ENCODE results near the gene SLC27A3.
"Not testable (repeated sequence)": the region's sequence is repeated elsewhere in the genome, so short reads cannot be mapped to it uniquely, and the experiment has no call there.

Gene SLC27A3

DNA sequence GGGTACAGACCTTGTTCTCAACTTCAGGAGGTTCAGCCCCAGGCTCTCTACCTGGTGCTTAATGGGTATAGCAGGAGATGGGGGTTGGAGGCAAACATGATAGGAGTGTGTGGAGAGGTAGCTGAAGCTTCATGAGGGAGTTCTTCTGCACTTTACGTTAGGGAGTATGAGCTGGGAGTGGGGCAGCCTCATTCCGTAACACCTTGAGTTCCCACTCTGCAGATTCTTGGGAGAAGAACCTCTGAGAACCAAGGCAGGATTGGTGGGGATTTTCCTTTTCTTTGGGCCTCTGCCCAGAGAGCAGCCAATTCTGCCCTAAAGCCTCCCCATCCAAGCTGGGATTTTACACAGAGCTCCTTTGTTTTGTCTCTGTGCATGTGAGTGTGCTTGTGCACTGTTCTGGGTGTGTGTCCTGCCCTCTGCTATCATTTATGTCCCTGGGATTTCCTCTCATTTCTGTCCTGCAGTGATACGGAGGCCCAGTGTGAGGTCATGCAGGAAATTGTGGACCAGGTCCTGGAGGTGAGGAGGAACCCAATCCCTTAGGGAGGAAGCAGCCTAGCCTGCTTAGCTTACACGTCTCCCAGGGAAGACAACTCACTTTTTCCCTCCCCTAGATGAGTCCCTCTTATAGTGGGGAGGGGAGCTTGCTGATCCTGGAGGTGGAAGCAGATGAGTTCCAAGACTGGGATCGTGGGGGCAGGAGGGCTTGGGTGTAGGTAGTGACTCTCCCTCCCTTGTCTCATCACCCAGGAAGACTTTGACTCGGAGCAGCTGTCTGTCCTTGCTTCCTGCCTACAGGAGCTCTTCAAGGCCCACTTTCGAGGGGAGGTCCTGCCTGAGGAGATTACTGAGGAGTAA lies 11.6 kb upstream of the SLC27A3 start:
- DNase-seq: no peak

DNA sequence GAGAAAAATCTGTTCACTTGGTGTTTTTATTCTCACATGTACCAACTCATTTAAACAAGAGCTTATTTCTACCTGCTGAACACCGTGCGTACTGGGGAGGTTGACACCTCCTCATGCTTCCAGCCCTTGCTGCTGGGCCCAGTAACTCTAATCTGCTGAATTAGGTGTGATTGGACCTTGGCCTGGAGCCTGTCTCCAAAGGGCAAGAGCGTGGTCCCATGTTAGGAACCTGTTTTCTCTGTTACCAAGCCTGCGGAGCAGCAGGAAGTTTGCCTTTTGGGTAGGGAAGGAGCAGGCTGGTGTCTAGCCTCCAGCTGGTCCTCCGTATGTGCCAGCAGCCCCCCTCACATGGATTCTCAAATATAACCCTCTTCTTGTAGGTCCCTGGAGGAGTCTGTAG lies 10.9 kb upstream of the SLC27A3 start:
- no peak for DNase-seq

DNA sequence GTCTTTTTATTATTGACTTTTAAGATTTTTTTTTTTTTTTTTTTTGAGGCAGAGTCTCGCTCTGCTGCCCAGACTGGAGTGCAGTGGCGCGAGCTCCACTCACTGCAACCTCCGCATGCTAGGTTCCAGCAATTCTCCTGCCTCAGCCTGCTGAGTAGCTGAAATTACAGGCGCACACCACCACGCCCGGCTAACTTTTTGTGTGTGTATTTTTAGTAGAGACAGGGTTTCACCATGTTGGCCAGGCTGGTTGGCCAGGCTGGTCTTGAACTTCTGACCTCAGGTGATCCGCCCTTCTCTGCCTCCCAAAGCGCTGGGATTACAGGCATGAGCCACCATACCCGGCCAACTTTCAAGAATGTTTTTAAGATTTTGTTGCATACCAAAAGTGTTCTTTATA lies 8.5 kb upstream of the SLC27A3 start:
- not testable (repeated sequence) for DNase-seq

DNA sequence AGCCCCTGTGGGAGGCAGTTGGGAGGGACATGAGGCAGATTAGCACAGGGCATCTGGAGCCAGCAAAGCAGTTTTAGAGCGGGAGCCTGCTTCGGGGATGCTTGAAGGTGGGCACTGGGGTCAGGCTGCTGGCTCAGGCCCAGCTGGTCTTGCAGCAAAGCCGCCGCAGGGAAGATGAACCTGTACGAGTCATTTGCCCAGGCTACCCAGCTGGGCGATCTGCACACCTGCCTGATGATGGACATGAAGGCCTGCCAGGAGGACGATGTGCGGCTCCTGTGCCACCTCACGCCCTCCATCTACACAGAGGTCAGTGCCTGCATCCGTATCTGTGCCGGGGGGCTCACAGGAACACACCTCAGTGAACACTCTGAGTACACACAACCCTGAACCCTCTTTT lies 7.7 kb upstream of the SLC27A3 start:
- DNase-seq: no peak

DNA sequence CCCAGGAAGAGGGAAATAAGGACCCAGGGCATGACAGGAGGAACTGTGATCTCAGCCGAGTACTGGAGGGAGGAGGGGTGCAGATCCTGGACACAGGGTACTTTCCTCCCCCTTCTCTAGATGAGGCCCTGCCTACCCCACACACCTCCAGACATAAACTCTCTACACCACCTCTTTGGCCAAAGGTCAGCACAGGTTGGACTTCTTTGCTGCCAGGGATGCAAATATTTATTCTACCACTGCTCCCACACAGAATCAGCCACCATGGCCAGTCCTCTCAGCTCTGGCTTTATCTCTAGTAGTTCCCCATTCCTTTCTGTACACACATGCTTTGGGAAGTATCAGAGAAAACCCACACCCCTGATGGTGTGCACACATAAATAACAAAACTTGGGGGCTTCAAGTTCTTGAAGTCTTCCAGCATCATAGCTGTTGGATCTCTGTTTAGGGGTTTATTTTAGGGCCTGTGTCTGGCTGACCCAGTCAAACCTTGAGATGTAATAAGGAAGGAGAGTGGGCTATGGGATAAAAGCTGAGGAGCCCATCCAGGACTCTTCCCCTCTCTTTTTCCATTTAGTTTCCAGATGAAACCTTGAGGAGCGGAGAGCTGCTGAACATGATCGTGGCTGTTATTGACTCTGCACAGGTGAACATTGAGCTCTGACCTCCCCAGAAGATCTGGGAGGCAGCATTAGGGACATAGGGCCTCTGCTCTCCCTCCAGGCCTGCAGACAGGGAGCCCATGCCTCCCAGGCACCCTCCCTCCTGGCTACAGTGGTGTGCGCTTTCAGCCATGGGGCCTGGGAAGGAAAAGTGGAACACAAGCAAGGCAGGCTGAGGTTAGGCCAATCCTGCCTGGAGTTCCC lies 6.7 kb upstream of the SLC27A3 start:
- no peak for DNase-seq

DNA sequence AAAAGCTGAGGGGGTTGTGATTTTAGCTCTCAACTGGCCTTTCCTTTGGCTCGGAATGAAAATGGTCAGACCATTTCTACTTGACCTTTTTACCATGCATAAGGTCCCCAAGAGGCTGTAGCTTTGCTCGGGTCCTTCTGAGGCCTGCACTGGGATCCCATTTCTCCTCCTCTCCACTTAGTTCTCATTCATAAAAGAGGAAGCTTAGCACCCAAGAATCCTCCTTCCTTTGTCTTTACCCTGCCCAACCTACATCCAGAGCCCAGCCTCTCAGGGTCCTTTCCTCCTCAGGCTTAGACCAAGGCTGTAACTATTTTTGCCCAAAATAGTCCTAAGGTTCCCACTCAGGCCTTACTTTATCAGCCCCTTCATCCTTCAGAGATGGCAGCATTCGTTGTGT lies 6.0 kb upstream of the SLC27A3 start:
- no peak for DNase-seq

DNA sequence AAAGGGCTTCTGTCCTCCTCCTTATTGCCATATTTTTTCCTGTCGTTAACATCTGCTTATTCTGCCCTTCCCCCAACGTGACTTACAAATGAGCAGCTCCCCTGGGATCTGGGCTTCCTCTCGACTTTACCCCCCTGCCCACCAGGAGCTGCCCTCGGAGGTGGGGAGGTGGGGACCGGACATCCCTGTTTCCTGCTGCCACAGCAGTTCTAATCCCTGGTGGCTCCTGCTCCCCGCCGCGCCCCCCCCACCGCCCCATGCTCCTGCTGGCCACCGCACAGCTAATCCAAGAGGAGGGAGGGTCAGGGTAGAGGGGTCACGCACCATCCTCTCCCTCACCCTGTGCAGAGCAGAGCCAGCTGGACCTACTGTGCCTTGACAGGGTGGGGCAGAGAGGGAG lies 4.4 kb upstream of the SLC27A3 start:
- DNase-seq: no peak

DNA sequence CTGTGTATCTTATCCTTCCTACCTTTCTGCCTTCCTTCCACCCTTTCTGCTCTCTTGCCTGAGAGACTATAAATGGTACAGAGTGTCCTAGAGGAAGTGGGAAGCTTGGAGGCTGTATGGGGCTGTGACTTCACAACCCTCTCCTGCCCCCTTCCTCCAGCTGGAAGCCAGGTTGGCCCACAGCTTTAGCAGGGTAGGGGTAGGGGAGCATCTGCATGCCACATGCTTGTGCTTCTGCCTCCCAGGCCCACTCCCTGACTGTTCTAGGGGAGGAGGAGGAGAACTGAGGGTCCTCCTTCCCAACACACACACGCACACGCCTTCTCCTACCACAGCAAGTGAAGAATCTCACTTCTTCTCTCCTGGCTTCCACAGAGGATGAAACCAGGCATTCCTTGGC lies 3.9 kb upstream of the SLC27A3 start:
- DNase-seq: no peak

DNA sequence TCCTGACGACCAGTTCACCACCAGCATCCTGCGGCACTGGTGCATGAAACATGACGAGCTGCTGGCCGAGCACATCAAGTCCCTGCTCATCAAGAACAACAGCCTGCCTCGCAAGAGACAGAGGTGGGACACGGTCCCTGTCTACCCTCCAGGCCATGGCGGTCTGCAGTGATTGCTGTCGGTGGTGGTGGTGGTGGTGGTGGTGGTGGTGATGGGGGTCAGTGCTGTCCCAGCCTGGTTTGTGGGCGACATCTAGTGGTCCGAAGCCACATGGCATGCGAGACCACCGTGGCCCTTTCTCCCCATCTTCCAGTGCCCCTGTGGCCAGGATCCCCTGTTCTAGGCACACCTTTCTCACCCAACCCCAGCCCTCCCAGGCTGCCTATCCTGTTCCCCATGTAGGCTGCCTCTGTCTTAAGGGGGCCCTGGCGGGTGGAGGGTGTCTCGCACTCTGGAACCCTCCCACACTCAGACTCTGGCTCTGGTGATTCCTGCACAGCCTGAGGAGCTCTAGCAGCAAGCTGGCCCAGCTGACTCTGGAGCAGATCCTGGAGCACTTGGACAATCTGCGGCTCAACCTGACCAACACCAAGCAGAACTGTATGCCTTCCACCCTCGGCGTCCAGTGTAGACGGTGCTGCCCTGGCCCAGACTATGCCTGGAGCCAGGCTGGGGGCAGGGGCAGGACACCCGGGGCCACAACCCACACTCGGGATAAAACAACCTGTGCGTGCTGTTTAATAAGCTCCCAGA lies 3.2 kb upstream of the SLC27A3 start:
- no peak for DNase-seq

DNA sequence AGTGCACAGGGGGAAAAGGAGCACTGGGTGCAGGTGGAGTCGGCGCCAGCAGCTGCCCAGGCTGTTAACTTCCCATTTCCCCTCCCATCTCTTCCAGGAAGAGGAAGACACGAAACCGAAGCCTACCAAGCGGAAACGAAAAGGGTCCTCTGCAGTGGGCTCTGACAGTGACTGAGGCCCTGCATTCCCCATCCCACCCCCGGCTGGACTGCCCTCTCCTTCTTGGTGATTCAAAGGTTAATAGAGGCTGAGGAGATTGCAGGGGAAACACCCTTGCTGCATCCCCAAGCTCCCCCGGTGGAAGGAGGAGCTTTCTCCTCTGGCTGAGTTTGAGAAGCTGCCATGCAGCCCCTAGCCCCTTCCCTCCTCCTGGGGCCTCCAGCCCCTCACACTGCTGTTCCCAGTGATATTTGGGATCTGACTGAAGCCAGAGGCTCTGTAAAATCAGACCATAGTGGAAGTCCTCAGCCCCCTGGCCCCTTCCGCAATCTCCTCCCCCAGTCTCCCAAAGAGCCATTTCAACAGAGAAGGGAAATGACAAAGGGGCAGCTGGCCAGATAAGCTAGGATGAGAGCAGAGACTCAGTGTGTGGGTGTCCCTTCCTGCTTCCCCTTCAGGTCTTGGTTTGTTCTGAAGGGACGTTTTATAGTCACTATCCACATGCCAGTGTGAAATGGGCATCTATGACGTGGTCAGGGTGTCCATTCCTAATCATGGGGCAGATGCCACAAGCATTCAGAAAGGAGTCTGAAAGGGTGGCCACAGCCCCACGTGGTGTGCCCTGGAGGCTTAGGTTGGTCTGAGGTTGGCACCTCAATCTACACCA lies 1.9 kb upstream of the SLC27A3 start:
- no peak for DNase-seq

DNA sequence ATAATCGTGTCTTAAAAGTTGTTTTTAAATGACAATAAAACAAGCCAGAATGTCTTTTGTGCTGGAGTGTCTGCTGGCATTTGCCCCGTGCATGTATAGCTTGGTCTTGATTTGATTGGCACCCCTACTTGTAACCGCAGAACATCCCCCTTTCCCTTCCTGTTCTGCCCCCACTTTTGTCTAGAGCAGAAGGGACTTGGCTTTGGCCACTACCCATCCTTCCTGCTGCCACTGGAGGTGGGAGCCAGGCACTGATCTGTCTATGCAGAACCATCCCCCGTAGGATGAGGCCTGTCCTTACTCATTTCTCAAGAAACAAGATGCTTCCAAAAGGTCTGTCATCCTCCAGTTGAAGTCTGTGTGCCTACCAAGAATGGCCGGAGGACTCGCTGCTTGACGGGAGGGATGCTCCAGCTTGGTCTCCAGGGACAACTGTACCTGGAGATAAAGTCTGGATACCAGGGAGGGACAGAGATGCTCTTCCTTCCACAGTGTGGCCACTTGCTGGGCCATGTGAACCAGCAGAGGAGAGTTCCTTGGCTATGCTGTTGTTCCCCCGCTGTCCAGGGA lies 1.1 kb upstream of the SLC27A3 start:
- DNase-seq: no peak

DNA sequence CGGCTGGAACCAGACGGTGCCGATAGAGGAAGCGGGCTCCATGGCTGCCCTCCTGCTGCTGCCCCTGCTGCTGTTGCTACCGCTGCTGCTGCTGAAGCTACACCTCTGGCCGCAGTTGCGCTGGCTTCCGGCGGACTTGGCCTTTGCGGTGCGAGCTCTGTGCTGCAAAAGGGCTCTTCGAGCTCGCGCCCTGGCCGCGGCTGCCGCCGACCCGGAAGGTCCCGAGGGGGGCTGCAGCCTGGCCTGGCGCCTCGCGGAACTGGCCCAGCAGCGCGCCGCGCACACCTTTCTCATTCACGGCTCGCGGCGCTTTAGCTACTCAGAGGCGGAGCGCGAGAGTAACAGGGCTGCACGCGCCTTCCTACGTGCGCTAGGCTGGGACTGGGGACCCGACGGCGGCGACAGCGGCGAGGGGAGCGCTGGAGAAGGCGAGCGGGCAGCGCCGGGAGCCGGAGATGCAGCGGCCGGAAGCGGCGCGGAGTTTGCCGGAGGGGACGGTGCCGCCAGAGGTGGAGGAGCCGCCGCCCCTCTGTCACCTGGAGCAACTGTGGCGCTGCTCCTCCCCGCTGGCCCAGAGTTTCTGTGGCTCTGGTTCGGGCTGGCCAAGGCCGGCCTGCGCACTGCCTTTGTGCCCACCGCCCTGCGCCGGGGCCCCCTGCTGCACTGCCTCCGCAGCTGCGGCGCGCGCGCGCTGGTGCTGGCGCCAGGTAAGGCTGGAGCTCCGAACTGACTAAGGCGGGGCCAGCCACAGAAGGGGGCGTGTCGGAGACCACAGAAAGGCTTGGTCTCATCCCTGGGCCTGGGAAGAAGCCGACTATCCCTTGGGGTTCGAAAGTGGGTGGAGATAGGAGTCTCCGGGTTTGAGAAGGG lies 486 bp downstream of the SLC27A3 start:
- peak; percentile 67 for DNase-seq

DNA sequence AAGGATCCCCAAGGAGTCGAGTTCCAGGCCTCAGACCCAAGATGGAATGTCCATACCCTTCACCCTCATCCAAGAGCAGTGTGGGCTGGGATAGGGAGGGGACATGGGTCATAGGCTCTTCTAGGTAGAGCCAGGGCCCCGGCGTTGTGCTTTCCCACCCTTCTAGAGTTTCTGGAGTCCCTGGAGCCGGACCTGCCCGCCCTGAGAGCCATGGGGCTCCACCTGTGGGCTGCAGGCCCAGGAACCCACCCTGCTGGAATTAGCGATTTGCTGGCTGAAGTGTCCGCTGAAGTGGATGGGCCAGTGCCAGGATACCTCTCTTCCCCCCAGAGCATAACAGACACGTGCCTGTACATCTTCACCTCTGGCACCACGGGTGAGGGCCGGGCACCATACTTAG lies 1.1 kb downstream of the SLC27A3 start:
- no peak for DNase-seq

DNA sequence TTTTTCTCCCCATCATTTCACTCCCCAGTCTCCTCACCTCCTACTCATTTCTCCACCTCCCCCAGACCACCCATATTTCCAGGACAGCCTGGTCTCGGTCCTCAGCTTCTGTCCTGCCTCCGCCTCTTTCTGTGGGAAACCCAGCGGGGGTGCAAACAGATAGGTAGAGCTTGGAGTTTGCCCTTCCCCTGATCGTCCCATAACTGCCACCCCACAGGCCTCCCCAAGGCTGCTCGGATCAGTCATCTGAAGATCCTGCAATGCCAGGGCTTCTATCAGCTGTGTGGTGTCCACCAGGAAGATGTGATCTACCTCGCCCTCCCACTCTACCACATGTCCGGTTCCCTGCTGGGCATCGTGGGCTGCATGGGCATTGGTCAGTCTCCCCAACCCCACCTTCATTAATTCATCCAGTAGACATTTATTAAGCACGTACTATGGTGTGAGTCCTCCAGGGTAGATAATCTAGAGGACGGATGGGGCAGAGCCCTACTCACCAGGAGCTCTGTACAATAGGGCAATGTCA lies 1.7 kb downstream of the SLC27A3 start:
- DNase-seq: no peak

DNA sequence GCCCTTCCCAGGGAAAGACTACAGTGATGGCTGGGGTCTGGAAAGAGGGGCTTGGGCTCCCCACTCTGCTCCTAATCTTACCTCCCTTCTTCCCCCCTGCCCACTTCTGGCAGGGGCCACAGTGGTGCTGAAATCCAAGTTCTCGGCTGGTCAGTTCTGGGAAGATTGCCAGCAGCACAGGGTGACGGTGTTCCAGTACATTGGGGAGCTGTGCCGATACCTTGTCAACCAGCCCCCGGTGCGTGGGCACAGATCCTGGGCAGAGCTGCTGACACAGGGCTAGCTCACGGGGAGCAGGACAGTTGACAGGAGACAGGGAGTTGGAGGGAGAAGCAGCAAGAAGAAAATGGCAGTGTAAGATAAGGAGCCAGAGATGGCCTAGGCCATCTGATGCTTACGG lies 2.4 kb downstream of the SLC27A3 start:
- no peak for DNase-seq

DNA sequence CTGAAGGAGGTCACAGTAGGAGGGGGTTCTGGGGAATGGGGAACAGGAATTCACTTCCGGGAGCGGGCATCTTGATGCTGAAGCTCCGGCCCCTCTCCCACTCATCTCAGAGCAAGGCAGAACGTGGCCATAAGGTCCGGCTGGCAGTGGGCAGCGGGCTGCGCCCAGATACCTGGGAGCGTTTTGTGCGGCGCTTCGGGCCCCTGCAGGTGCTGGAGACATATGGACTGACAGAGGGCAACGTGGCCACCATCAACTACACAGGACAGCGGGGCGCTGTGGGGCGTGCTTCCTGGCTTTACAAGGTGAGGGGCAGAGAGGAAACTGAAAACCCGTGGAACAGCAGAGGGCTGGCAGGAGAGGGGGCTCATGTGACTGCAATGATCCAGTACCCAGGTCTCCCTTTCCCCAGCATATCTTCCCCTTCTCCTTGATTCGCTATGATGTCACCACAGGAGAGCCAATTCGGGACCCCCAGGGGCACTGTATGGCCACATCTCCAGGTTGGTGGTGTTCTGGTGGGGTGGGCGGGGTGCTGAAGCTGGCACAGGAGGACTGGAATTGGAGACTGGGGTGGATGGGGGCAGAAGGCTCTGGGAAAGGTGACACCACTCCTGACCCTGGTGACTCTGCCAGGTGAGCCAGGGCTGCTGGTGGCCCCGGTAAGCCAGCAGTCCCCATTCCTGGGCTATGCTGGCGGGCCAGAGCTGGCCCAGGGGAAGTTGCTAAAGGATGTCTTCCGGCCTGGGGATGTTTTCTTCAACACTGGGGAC lies 3.0 kb downstream of the SLC27A3 start:
- no peak for DNase-seq

DNA sequence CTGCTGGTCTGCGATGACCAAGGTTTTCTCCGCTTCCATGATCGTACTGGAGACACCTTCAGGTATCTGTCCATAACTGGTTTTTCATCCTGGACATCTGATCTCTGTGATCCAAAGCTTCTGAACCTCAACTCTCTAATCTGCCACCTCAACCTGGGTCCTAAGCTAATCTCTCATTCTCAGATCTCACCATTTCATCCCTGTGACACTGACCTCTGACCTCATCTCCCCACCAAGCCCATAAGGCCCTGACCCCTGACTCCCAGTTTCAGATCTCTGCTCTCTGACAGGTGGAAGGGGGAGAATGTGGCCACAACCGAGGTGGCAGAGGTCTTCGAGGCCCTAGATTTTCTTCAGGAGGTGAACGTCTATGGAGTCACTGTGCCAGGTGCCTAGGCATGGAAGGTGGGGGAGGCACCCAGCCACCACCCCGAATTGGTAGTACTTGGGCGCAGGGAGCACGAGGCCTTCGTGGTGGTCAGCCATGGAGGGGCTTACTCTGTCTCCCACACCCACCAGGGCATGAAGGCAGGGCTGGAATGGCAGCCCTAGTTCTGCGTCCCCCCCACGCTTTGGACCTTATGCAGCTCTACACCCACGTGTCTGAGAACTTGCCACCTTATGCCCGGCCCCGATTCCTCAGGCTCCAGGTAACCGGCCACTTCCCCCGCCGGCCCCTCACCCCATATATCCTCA lies 3.8 kb downstream of the SLC27A3 start:
- DNase-seq: no peak

DNA sequence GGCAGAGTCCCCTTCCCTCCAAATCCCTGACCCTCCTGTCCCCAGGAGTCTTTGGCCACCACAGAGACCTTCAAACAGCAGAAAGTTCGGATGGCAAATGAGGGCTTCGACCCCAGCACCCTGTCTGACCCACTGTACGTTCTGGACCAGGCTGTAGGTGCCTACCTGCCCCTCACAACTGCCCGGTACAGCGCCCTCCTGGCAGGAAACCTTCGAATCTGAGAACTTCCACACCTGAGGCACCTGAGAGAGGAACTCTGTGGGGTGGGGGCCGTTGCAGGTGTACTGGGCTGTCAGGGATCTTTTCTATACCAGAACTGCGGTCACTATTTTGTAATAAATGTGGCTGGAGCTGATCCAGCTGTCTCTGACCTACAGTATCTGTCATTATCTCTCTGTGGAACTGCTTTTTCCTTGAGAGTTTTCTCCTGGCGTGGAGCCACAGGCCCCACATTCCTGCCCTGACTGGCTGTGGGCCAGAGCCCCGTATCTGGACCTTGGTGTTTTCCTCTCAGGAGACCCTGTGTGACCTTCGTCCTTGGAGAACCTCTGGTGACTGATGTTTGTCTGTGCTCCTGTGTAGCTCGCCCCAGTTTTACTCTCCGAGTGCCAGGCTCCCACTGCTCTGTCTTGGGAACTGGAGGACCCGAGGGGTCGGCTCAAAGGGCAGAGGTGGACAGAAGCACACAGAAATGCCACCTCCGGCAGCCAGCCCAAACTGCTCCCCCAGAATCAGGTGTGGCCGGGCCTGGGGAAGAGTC lies 4.8 kb downstream of the SLC27A3 start:
- no peak for DNase-seq

DNA sequence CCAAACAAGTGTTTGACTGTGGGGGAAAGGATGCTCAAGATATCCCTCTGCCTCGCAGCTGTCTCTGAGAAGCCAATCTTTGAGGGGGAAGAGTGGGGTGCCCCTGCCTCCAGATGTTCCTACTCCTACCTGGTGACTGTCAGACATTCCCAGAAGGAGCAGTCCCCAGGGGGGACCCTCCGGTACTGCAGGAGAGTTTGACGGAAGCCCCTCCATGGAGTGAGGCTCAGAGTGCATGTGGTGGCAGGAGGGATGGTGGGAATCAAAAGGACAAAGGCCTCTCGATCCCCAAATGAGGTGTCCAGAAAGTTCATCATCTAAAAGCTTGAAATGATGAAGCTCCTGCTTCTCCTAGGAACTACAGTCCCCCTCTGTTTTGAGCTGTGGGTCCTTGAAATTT lies 5.3 kb downstream of the SLC27A3 start:
- no peak for DNase-seq
